Stimulated activated naive CD4-positive, alpha-beta T cell (primary cell): ENCODE data around the gene HRG.
A peak's percentile ranks its signal among the peaks of the same experiment; 100 is the strongest.
"Not testable (repeated sequence)": the region's sequence is repeated elsewhere in the genome, so short reads cannot be mapped to it uniquely, and the experiment has no call there.

Experiments
- DNase-seq, 6 experiments: peaks; one replicate each; lab custom pipeline; 2025; lab: John Stamatoyannopoulos, UW

Gene HRG, protein sequence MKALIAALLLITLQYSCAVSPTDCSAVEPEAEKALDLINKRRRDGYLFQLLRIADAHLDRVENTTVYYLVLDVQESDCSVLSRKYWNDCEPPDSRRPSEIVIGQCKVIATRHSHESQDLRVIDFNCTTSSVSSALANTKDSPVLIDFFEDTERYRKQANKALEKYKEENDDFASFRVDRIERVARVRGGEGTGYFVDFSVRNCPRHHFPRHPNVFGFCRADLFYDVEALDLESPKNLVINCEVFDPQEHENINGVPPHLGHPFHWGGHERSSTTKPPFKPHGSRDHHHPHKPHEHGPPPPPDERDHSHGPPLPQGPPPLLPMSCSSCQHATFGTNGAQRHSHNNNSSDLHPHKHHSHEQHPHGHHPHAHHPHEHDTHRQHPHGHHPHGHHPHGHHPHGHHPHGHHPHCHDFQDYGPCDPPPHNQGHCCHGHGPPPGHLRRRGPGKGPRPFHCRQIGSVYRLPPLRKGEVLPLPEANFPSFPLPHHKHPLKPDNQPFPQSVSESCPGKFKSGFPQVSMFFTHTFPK

GRCh38 chr3:186665625-186666188 lies at the start of gene HRG:
Gene HRG (plus strand): TSS chr3:186666014. CDS start chr3:186666032, 18 bp downstream.
- DNase-seq, result no peak

GRCh38 chr3:186616299-186616617 lies 49.6 kb upstream of the HRG start:
- no peak for DNase-seq

DNA sequence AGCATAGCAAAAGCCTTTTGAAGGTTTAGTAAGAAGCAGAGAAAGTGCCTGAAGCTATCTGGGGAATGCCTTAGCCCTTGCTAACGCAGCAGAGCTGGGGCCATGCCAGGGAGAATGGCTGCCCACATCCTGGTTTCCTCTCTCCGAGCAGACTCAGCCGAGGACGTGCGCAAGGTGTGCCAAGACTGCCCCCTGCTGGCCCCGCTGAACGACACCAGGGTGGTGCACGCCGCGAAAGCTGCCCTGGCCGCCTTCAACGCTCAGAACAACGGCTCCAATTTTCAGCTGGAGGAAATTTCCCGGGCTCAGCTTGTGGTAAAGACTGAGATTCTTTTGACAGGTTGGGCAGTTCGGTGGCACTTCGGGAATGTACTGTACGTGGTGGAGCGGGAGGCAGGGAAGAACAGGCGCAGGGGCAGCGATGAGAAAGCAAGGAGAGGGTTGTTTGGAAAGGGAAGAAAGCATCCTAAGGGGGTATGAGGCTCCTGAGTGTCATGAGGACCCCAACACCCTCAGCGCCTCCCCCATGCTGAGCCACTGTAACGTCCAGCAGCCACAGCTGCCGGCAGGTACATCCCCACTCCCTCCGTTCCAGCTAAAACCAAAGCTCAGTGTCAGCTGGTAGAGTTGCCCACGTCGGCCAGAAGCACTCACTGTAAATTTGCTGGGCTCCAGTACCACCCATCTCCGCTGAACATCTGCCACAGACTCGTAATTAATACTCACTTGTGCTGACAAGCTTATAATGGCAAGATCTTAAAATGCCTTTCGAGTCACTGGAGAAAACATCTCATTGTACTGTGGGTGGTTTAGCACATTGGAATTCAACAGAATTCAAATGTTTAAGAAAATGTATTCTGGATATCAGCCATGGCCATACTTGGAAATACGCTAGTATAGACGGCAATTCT lies 48.5 kb upstream of the HRG start:
- DNase-seq, result peak; percentile 63 to 84 (median 78)

- no peak for DNase-seq
These were observed 47.4 kb upstream of the HRG start for GRCh38 chr3:186618318-186618938.

- DNase-seq, result no peak
These were observed 46.0 kb upstream of the HRG start for GRCh38 chr3:186619787-186620212.

DNA sequence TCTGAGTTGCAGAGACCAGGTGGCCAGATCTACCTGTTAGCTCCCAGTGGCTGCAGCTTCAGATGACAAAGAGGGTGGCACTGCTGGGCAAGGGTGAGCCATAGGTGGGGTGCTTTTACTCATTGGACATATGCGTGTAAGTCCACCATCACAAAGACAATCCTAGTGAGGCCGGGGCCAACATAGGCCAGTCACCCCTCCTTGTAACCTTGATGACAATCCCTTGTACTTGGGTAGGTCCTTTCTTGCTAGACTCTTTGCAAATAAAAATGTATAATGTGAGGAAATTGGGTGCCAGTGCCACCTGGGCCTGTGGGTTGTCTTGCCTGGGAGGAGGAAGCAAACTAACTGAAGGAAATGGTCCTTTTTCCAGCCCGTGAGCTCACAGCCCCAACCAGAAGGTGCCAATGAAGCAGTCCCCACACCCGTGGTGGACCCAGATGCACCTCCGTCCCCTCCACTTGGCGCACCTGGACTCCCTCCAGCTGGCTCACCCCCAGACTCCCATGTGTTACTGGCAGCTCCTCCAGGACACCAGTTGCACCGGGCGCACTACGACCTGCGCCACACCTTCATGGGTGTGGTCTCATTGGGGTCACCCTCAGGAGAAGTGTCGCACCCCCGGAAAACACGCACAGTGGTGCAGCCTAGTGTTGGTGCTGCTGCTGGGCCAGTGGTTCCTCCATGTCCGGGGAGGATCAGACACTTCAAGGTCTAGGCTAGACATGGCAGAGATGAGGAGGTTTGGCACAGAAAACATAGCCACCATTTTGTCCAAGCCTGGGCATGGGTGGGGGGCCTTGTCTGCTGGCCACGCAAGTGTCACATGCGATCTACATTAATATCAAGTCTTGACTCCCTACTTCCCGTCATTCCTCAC lies 45.4 kb upstream of the HRG start:
- no peak for DNase-seq

DNA sequence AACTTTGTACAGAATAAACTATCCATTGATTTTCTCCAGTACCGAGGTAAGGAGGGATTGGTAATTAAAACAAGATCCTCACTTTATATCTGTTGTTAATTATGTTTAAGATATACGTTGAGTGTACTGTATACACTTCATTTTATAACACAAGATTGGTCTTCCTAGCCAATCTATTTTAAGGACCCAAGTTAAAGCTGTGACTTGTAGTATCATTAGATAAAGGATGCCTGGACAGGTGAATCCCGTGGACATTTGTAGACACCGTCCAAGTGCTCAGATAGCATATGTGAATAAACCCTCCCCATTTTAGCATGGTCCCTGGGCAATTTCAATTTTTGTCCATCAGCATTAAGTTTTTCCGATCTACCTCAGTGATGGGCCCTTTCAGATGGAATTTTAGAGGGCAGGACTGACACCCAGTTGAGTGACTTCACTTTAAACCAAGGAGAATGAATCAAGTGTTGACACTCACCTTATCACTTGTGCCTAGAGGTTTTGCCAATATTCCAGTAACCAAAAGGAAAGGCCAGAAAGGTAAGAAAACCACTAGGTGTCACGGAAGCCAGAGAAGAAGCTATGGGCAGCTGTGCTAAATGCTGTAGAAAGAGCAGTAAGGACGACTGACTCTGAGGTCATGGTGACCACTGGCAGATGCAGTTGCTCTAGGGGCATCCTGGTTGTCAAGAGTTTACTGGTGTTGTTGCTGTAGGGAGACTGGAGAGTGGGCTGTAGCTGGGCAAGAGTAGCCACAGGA lies 43.7 kb upstream of the HRG start:
- DNase-seq, result no peak

DNA sequence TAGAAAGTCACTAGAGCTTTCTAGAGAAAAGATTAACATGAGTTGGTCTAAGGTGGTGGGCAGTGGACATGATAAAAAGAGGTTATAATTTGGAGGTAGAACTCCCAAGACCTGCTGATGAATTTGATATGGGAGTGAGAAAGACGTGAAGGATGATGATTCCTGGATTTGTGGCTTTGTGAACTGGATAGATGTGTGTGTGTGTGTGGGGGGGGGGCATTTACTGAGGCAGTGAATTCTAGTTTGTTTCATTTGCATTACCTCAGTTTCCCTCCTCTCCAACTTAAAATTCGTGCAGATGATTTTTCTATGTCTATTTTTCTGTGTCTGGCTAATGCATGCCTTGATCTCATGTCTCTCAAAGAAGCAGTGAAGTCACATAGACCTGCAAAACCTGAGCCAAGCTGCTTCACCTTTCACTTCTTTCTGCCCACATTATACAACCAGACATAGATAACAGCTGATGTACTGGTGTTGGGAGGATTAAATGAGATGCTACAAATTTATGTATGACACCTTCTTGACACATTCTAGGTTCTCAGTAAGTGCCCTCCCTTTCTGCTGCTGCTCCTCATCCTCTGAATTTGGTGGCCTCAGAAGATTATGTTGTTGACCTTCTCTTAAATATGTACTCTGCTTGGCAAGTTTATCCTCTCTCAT lies 43.0 kb upstream of the HRG start:
- DNase-seq, result no peak

GRCh38 chr3:186624598-186624997 lies 41.2 kb upstream of the HRG start:
- DNase-seq, result no peak

DNA sequence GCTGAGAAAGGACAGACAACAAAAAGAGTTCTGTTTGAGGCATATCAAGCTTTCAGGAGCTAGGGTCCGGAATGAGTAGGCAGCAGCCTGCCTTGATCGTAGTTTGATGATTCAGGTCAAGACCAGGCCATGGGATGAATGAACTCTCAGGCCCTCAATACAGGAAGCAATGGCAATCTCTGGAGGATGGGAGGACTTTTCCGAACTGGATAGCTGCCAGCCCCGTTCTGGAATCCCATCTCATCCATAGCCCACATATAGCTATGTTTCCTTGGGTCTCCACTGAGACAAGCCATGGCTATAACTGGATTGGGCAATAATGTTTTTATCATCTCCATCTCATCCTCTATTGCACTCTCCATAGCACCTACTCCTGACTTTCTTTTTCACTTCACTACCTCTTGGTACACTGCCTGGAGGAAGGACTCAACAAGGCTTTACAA lies 40.2 kb upstream of the HRG start:
- no peak for DNase-seq

DNA sequence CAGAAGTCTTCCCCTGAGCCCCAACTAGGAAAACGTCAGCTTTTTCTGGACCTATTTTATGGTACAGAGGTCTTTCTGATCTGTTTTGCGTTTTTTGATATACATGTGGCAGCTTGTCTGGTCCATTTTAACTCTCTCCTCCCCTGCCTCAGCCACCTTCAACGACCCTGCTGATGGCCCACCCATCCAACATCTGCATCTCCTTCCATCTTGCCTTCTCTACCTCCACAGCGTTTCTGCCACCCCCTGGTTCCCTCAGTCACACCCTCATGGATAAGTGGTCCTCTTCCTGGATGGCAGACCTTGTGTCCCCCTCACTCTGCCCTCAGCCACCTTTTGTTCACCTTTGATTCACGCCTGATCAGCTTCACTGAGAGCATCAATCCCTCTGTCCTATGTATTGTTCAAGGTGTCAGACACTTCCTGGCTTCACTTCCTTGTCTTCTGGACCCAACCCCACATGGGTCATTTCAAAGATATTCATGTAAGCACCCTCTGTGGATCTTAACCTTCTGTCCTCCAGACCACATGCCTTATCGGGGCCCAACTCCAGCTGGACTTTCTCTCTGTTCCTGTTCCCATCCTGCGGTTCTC lies 39.5 kb upstream of the HRG start:
- no peak for DNase-seq

DNA sequence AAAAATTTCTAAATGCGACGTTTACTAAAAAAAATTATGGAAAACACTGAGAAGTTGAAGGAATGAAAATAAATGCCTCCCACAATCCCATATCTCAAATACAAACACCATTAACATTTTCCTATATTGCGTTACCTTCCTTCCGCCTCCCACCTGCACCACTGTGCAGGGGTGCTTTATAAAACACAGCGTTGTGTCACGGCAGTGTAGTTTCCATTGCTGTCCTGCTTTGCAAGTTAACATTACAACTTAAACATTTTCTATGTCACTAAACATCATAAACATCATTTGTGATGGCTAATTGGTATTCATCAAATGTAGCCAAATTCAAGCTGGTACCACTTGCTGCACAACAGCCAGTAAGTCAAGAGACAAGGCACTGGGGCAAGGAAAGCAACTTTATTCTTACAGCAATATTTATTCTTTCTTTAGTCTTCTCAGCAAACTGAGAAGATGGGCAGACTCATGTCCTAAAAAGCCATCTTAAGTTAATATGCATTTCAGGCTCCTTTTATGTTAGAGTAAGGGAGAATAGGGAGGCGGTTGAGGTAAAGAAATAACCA lies 37.9 kb upstream of the HRG start:
- no peak for DNase-seq

DNA sequence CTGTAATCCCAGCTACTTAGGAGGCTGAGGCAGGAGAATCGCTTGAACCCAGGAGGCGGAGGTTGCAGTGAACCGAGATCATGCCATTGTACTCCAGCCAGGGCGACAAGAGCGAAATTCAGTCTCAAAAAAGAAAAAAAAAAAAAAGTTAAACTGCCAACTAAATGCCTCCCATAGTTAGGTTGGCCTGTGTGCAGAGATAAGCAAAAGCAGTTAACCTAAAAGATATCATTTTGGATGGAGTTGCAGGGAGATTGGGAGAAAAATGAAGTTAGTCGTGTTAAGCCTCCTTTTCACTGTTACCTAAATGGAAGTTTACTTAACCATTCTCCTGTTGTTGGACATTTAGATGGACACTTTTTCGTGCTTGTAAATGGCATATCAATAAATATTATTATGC lies 37.1 kb upstream of the HRG start:
- DNase-seq, result no peak

DNA sequence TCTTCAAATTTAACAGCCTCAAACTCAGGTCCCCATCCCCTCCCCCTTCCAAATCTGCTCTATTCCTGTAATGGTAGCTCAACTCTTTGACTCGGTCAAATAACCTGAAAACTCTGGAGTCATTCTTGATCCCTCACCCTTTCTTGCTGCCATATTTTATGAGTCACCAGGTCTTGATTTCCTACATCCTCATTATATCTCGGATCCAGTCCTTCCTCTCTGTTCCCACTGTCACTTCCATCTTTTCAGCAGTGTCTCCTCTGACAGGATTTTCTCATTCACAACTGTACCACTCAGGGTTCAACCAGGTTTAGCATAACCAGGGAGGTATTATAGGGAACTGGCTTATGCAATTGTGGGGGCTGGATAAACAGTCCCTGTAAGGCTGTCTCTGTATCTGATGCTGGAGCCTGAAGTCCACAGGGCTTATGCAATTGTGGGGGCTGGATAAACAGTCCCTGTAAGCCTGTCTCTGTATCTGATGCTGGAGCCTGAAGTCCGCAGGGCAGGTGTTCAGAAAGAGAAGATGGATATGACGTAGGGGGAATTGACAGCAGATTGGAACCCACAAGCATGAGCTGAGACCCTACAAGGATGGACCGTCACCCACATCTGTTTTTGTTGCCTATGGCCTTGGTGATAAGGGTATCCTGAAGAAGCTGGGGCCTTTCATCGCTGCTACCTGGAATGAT lies 34.7 kb upstream of the HRG start:
- DNase-seq, result no peak

GRCh38 chr3:186633481-186633880 lies 32.3 kb upstream of the HRG start:
- no peak for DNase-seq

DNA sequence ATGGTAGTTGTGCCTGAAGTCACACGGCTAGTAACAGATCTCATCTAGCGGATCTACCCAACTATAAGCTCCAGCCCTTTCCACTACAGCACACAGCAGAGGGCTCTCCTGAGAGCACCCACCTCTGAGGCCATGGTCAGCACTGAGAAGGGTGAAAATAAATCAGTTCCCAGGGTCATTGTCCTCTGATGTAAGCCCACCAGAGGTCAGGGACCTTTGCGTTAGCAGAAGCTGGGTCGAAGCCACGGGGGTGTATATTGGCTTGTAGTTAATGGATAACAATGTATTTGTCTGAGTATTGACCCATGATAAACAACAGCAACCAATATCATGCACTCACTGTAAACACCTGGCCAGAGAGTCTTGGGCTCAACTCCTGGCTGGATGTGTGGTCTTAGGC lies 31.6 kb upstream of the HRG start:
- DNase-seq, result not testable (repeated sequence)

DNA sequence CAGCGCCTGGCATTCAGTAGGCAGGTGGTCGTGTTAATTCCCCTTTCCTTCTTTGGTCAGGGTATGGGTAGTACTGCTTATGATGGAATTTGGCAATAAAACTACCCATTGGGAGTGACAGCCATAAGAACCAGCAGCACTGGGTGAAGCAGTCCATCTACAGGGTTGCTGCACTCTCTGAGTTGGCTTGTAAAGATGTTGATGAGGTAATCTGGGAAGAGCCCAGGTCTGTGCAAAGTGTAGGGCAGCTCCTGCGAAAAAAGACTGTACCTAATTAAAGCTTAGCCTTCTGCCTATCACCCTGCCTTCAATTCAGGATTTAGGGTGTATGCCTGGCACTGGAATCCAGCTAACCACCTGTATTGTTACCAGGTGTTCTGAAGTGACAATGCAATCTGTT lies 30.3 kb upstream of the HRG start:
- DNase-seq, result no peak

DNA sequence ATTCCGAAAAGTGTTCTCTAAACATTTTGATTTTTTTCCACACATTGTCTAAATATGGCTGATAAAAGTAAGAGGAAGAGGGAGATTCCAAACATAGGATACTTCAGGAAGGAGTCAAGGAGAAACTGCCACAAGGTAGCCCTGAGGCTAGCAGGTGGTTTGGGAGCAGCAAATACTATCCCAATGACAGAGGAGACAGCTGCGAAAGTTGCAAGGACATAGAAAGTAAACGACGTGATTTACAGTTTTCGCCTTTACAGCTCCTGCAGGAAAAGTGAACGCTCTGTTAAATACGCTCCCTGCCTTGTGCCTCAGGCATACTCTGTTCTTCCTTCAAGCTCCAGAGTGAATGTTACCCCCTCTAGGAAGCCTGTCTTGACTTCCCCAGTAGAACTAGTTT lies 29.3 kb upstream of the HRG start:
- no peak for DNase-seq
